H1 (cell line): Measurements from ENCODE around the gene APOC1. TPM values are rescaled to one million over a fixed set of nuclear protein-coding genes. Genes with fewer than 3 reads are reported as not detected.

ENCODE experiments used
- polyA plus RNA-seq, 7 experiments: library from polyadenylated mRNA; depleted of rRNA in 3 of 7; stranded (reverse) in 5 of 7; unstranded in 2 of 7; fragments of >200 nt in 5 of 7; fragments of 200-250 nt in 2 of 7; gene quantifications; 1 replicate in 5 of 7; 2 replicates in 1 of 7; 4 replicates in 1 of 7; pipeline versions ENCODE4 v1.2.1 to v1.2.3, GENCODE V29; 2011 to 2013; ENCODE audit warnings: missing spikeins in 2 of 7, mixed read lengths in 2 of 7
- total RNA-seq: library from RNA; stranded (reverse); fragmentation: NEBNext Ultra II Directional; extraction: Animal tissue kit (Norgen Biotek cat#: 25700); gene quantifications from 2 replicates; pipeline ENCODE4 v1.2.1, GENCODE V29; 2021

Gene APOC1
- total and polyA plus RNA-seq, 2 of the 8 experiments (the other 6 are each of a cell fraction or from before 2014, with no cell fraction given), result 55.8 to 78.2 TPM

Other genes starting within 250 kb of the APOC1 start
- 2.7 and 3.1 TPM in 2 replicates for gene CEACAM19, start 243.1 kb upstream of the APOC1 start, total RNA-seq
- gene CEACAM19, start 243.1 kb upstream of the APOC1 start, polyA plus RNA-seq (2011; rRNA removed), result 3.4 and 4.0 TPM in 2 replicates
- not detected in 2 replicates for gene CEACAM16, start 215.5 kb upstream of the APOC1 start, total RNA-seq
- gene CEACAM16, start 215.5 kb upstream of the APOC1 start, polyA plus RNA-seq (2011; rRNA removed), result not detected in 2 replicates
- 1.7 and 2.4 TPM in 2 replicates for gene BCL3, start 165.9 kb upstream of the APOC1 start, total RNA-seq
- 0.88 and 3.0 TPM in 2 replicates for gene BCL3, start 165.9 kb upstream of the APOC1 start, polyA plus RNA-seq (2011; rRNA removed)
- gene CBLC, start 136.7 kb upstream of the APOC1 start, total RNA-seq, result 17.4 and 19.2 TPM in 2 replicates
- 35.7 and 53.4 TPM in 2 replicates for gene CBLC, start 136.7 kb upstream of the APOC1 start, polyA plus RNA-seq (2011; rRNA removed)
- gene BCAM, start 105.5 kb upstream of the APOC1 start, total RNA-seq, result 81.4 and 83.0 TPM in 2 replicates
- gene BCAM, start 105.5 kb upstream of the APOC1 start, polyA plus RNA-seq (2011; rRNA removed), result 32.5 and 84.3 TPM in 2 replicates
- gene NECTIN2, start 68.3 kb upstream of the APOC1 start, total RNA-seq, result 181 and 184 TPM in 2 replicates
- gene NECTIN2, start 68.3 kb upstream of the APOC1 start, polyA plus RNA-seq (2011; rRNA removed), result 237 and 318 TPM in 2 replicates
- 178 and 179 TPM in 2 replicates for gene TOMM40, start 23.4 kb upstream of the APOC1 start, total RNA-seq
- 154 and 189 TPM in 2 replicates for gene TOMM40, start 23.4 kb upstream of the APOC1 start, polyA plus RNA-seq (2011; rRNA removed)
- 629 and 679 TPM in 2 replicates for gene APOE, start 8.8 kb upstream of the APOC1 start, total RNA-seq
- gene APOE, start 8.8 kb upstream of the APOC1 start, polyA plus RNA-seq (2011; rRNA removed), result 1,258 and 1,819 TPM in 2 replicates
- gene APOC4, start 27.6 kb downstream of the APOC1 start, total RNA-seq, result not detected in 2 replicates
- gene APOC4, start 27.6 kb downstream of the APOC1 start, polyA plus RNA-seq (2011; rRNA removed), result not detected in 2 replicates
- not detected in 2 replicates for gene APOC2, start 31.4 kb downstream of the APOC1 start, total RNA-seq
- gene APOC2, start 31.4 kb downstream of the APOC1 start, polyA plus RNA-seq (2011; rRNA removed), result not detected in 2 replicates
- gene CLPTM1, start 40.8 kb downstream of the APOC1 start, total RNA-seq, result 84.8 and 95.8 TPM in 2 replicates
- gene CLPTM1, start 40.8 kb downstream of the APOC1 start, polyA plus RNA-seq (2011; rRNA removed), result 108 and 140 TPM in 2 replicates
- gene RELB, start 86.9 kb downstream of the APOC1 start, total RNA-seq, result 12.5 and 13.1 TPM in 2 replicates
- 10.0 and 12.6 TPM in 2 replicates for gene RELB, start 86.9 kb downstream of the APOC1 start, polyA plus RNA-seq (2011; rRNA removed)
- gene CLASRP, start 124.4 kb downstream of the APOC1 start, total RNA-seq, result 63.4 and 71.7 TPM in 2 replicates
- 22.3 and 25.8 TPM in 2 replicates for gene CLASRP, start 124.4 kb downstream of the APOC1 start, polyA plus RNA-seq (2011; rRNA removed)
- gene ZNF296, start 161.9 kb downstream of the APOC1 start, total RNA-seq, result 6.8 and 7.5 TPM in 2 replicates
- 2.7 and 6.4 TPM in 2 replicates for gene ZNF296, start 161.9 kb downstream of the APOC1 start, polyA plus RNA-seq (2011; rRNA removed)
- gene GEMIN7, start 164.7 kb downstream of the APOC1 start, total RNA-seq, result 48.0 and 48.5 TPM in 2 replicates
- 91.6 and 113 TPM in 2 replicates for gene GEMIN7, start 164.7 kb downstream of the APOC1 start, polyA plus RNA-seq (2011; rRNA removed)
- gene PPP1R37, start 178.6 kb downstream of the APOC1 start, total RNA-seq, result 25.7 and 27.0 TPM in 2 replicates
- 14.6 and 22.5 TPM in 2 replicates for gene PPP1R37, start 178.6 kb downstream of the APOC1 start, polyA plus RNA-seq (2011; rRNA removed)
- gene NKPD1, start 246.4 kb downstream of the APOC1 start, total RNA-seq, result 0.38 and 0.39 TPM in 2 replicates
- gene NKPD1, start 246.4 kb downstream of the APOC1 start, polyA plus RNA-seq (2011; rRNA removed), result 0.30 and 0.55 TPM in 2 replicates